HepG2 (cell line): ENCODE measurements around the gene ZMIZ2. TPM values are rescaled to one million over a fixed set of nuclear protein-coding genes. Genes with fewer than 3 reads are reported as not detected.

Source experiments
- GABPA ChIP-seq, 2 experiments: IDR thresholded peaks; 2 replicates each; pipeline ENCODE4 v1.6.1; 2011 to 2016; ENCODE audit warnings: low read depth in 2 of 2, low read length in 1 of 2, missing biosample characterization in 1 of 2, missing genetic modification characterization in 1 of 2
- GTF3A ChIP-seq: sonication (generic); formaldehyde crosslinking; conservative IDR thresholded peaks from 2 replicates; pipeline ENCODE4 v1.4.0; 2020; ENCODE audit warnings: mild to moderate bottlenecking, missing genetic modification reagents
- HIVEP1 ChIP-seq: sonication (generic); formaldehyde crosslinking; IDR thresholded peaks from 2 replicates; pipeline ENCODE4 v1.4.0; 2020; ENCODE audit warnings: mild to moderate bottlenecking, missing genetic modification reagents
- HOXA9 ChIP-seq: sonication (generic); formaldehyde crosslinking; IDR thresholded peaks from 2 replicates; pipeline ENCODE4 v1.8.1; 2022; ENCODE audit warnings: missing genetic modification reagents, mild to moderate bottlenecking, moderate library complexity, borderline replicate concordance
- IRF2 ChIP-seq: IDR thresholded peaks from 2 replicates; pipeline ENCODE4 v1.6.1; 2018; ENCODE audit warnings: missing genetic modification reagents, missing compliant biosample characterization
- SMAD1 ChIP-seq: sonication (generic); formaldehyde crosslinking; IDR thresholded peaks from 2 replicates; pipeline ENCODE4 v1.4.0; 2020; ENCODE audit warnings: missing genetic modification reagents, low read depth, mild to moderate bottlenecking, borderline replicate concordance
- STAG1 ChIP-seq: sonication (generic); formaldehyde crosslinking; IDR thresholded peaks from 2 replicates; pipeline ENCODE4 v1.4.0; 2020; ENCODE audit warnings: missing genetic modification reagents
- ZNF446 ChIP-seq: sonication (generic); formaldehyde crosslinking; IDR thresholded peaks from 2 replicates; pipeline ENCODE4 v1.5.0; 2020; ENCODE audit warnings: mild to moderate bottlenecking, missing genetic modification reagents
- ZNF552 ChIP-seq: sonication (generic); formaldehyde crosslinking; IDR thresholded peaks from 2 replicates; pipeline ENCODE4 v1.9.0; 2022; ENCODE audit warnings: missing genetic modification reagents, mild to moderate bottlenecking, borderline replicate concordance
- polyA plus RNA-seq, 8 experiments: library from polyadenylated mRNA; depleted of rRNA in 3 of 8; stranded (reverse) in 7 of 8; unstranded in 1 of 8; fragments of >200 nt; fragmentation: Illumina TruSeq in 4 of 8; extraction: Trizol in 4 of 8; gene quantifications; 2 replicates each; pipeline versions ENCODE4 v1.2.1 to v1.2.3, GENCODE V29; 2011 to 2016; ENCODE audit warnings: low read depth in 4 of 8, missing spikeins in 1 of 8, mixed read lengths in 1 of 8; ENCODE audit not compliant: insufficient read depth in 1 of 8
- total RNA-seq, 5 experiments: library from RNA; depleted of rRNA; stranded (reverse); fragments of >200 nt; fragmentation: Illumina TruSeq; extraction: Trizol; gene quantifications; 2 replicates each; pipeline ENCODE4 v1.2.3, GENCODE V29; 2016; ENCODE audit warnings: low read depth in 1 of 5
- TF ChIP-seq, protein P1 (sequence below): sonication (generic); formaldehyde crosslinking; IDR thresholded peaks from 2 replicates; pipeline ENCODE4 v1.4.0; 2020; ENCODE audit warnings: mild to moderate bottlenecking, missing genetic modification reagents
- TF ChIP-seq, protein P2 (sequence below): sonication (generic); formaldehyde crosslinking; IDR thresholded peaks from 2 replicates; pipeline ENCODE4 v1.5.1; 2020; ENCODE audit warnings: missing genetic modification reagents, mild to moderate bottlenecking, borderline replicate concordance
- TF ChIP-seq, protein P3 (sequence below): sonication (generic); formaldehyde crosslinking; conservative IDR thresholded peaks from 2 replicates; pipeline ENCODE4 v1.8.0; 2022; ENCODE audit warnings: missing genetic modification reagents
- TF ChIP-seq, protein P4 (sequence below): sonication (generic); formaldehyde crosslinking; IDR thresholded peaks from 2 replicates; pipeline ENCODE4 v1.5.1; 2020; ENCODE audit warnings: missing genetic modification reagents, mild to moderate bottlenecking, borderline replicate concordance
- TF ChIP-seq, protein P5 (sequence below): sonication (generic); formaldehyde crosslinking; conservative IDR thresholded peaks from 2 replicates; pipeline ENCODE4 v1.8.0; 2022; ENCODE audit warnings: mild to moderate bottlenecking, moderate library complexity, missing genetic modification reagents
- TF ChIP-seq, protein P6 (sequence below): sonication (generic); formaldehyde crosslinking; IDR thresholded peaks from 2 replicates; pipeline ENCODE4 v1.4.0; 2020; ENCODE audit warnings: mild to moderate bottlenecking, missing genetic modification reagents
- TF ChIP-seq, protein P7 (sequence below): sonication (generic); formaldehyde crosslinking; IDR thresholded peaks from 2 replicates; pipeline ENCODE4 v1.4.0; 2020; ENCODE audit warnings: missing genetic modification reagents; ENCODE audit errors: not compliant biosample characterization

The ZMIZ2 gene
- total and polyA plus RNA-seq, 2 of the 13 experiments (the other 11 are each of a cell fraction or from before 2014, with no cell fraction given): 4.9 to 7.9 TPM

DNA sequence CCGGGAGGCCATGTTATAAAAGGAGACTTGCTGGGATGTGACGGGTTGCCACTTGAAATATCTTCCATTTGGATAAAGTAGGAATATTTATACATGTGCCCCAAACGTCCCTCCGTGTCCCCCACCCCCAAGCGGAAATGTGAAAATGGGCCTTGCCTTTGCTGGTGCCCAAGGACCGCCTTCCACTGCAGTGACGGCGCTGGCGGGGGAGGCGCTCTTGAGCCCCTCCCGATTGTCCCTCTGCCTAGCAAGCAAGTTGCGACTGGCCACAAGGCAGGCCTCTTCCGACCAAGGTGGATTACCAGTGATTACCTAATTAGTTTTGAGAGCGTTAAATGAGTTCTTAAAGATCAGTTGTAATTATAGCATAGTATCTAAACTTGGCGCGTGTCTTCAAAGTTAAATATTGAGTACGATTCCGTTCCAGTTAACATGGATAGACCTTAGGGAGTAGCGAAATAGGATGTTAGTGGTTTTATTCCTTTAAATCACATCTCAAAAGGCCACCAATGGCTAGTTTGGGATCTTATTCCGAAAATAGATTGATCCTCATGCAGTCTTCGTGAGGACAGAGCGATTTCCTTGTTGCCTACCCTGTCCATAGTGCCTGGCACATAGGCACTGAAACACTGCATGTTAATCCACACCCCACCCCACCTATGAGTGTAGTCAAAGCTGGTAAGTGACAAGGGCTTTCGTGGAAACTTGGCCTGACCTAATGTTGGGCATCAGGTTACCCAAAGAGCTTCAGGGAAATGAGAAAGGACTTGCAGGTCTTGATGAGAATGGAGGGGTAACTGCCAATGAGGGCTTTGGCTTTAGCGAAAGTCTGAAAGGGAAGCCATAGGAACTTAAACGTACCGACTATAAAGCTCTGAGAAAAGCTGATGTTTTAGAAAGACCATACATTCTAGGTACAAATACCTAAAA is 48.9 kb downstream of the ZMIZ2 start (continued):
- TF ChIP-seq, protein P1, sequence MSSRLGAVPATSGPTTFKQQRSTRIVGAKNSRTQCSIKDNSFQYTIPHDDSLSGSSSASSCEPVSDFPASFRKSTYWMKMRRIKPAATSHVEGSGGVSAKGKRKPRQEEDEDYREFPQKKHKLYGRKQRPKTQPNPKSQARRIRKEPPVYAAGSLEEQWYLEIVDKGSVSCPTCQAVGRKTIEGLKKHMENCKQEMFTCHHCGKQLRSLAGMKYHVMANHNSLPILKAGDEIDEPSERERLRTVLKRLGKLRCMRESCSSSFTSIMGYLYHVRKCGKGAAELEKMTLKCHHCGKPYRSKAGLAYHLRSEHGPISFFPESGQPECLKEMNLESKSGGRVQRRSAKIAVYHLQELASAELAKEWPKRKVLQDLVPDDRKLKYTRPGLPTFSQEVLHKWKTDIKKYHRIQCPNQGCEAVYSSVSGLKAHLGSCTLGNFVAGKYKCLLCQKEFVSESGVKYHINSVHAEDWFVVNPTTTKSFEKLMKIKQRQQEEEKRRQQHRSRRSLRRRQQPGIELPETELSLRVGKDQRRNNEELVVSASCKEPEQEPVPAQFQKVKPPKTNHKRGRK (CRISPR knock-in tag): 0 out of 2 replicates have a peak, but pooled peaks have one; percentile 31
- TF ChIP-seq IRF2 (CRISPR knock-in tag) (peak; percentile 68), HOXA9 (CRISPR knock-in tag) (no peak), SMAD1 (CRISPR knock-in tag) (peak; percentile 41; the same call in 1 of the 2 replicates), STAG1 (peak; percentile 41), ZNF446 (no peak), GABPA (IDR thresholded peaks at IDR 0.05; ENCODE audit: low read depth, low read length) (no peak), GABPA (CRISPR knock-in tag; IDR thresholded peaks at IDR 0.05; ENCODE audit: low read depth) (peak; percentile 60), ZNF552 (no peak), HIVEP1 (CRISPR knock-in tag) (no peak), GTF3A (CRISPR knock-in tag) (no peak)
- TF ChIP-seq, protein P2, sequence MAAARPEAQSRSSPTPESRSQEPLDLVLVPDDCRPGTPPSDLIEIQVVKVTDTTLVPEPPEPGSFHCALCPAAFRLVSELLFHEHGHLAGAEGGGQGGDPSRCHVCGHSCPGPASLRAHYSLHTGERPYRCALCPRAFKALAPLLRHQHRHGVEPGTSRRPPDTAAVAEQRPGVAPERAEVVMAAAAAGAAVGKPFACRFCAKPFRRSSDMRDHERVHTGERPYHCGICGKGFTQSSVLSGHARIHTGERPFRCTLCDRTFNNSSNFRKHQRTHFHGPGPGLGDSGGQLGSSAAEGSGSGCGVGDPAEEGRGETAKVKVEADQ (CRISPR knock-in tag): no peak
- TF ChIP-seq, protein P3, sequence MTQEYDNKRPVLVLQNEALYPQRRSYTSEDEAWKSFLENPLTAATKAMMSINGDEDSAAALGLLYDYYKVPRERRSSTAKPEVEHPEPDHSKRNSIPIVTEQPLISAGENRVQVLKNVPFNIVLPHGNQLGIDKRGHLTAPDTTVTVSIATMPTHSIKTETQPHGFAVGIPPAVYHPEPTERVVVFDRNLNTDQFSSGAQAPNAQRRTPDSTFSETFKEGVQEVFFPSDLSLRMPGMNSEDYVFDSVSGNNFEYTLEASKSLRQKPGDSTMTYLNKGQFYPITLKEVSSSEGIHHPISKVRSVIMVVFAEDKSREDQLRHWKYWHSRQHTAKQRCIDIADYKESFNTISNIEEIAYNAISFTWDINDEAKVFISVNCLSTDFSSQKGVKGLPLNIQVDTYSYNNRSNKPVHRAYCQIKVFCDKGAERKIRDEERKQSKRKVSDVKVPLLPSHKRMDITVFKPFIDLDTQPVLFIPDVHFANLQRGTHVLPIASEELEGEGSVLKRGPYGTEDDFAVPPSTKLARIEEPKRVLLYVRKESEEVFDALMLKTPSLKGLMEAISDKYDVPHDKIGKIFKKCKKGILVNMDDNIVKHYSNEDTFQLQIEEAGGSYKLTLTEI (CRISPR knock-in tag): no peak
- TF ChIP-seq, protein P4, sequence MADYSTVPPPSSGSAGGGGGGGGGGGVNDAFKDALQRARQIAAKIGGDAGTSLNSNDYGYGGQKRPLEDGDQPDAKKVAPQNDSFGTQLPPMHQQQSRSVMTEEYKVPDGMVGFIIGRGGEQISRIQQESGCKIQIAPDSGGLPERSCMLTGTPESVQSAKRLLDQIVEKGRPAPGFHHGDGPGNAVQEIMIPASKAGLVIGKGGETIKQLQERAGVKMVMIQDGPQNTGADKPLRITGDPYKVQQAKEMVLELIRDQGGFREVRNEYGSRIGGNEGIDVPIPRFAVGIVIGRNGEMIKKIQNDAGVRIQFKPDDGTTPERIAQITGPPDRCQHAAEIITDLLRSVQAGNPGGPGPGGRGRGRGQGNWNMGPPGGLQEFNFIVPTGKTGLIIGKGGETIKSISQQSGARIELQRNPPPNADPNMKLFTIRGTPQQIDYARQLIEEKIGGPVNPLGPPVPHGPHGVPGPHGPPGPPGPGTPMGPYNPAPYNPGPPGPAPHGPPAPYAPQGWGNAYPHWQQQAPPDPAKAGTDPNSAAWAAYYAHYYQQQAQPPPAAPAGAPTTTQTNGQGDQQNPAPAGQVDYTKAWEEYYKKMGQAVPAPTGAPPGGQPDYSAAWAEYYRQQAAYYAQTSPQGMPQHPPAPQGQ: no peak
- TF ChIP-seq, protein P5, sequence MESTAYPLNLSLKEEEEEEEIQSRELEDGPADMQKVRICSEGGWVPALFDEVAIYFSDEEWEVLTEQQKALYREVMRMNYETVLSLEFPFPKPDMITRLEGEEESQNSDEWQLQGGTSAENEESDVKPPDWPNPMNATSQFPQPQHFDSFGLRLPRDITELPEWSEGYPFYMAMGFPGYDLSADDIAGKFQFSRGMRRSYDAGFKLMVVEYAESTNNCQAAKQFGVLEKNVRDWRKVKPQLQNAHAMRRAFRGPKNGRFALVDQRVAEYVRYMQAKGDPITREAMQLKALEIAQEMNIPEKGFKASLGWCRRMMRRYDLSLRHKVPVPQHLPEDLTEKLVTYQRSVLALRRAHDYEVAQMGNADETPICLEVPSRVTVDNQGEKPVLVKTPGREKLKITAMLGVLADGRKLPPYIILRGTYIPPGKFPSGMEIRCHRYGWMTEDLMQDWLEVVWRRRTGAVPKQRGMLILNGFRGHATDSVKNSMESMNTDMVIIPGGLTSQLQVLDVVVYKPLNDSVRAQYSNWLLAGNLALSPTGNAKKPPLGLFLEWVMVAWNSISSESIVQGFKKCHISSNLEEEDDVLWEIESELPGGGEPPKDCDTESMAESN: 0 out of 2 replicates have a peak, but pooled peaks have one; percentile 52
- TF ChIP-seq, protein P6, sequence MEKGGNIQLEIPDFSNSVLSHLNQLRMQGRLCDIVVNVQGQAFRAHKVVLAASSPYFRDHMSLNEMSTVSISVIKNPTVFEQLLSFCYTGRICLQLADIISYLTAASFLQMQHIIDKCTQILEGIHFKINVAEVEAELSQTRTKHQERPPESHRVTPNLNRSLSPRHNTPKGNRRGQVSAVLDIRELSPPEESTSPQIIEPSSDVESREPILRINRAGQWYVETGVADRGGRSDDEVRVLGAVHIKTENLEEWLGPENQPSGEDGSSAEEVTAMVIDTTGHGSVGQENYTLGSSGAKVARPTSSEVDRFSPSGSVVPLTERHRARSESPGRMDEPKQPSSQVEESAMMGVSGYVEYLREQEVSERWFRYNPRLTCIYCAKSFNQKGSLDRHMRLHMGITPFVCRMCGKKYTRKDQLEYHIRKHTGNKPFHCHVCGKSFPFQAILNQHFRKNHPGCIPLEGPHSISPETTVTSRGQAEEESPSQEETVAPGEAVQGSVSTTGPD (CRISPR knock-in tag): 0 out of 2 replicates have a peak, but pooled peaks have one; percentile 22
- TF ChIP-seq, protein P7, sequence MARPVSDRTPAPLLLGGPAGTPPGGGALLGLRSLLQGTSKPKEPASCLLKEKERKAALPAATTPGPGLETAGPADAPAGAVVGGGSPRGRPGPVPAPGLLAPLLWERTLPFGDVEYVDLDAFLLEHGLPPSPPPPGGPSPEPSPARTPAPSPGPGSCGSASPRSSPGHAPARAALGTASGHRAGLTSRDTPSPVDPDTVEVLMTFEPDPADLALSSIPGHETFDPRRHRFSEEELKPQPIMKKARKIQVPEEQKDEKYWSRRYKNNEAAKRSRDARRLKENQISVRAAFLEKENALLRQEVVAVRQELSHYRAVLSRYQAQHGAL (CRISPR knock-in tag): no peak
